Gastrocnemius medialis (tissue), 4 donors: ENCODE results near the gene CNGB1. TPM values are rescaled to one million over a fixed set of nuclear protein-coding genes. Genes with fewer than 3 reads are reported as not detected.

Source experiments
- ATAC-seq, 2 donors: fragments of 150-250 bp; one replicate each; pipeline ENCODE4 v1.9.1; 2016
- DNase-seq, 2 donors: peaks; one replicate each; pipeline ENCODE4 v3.0.0-alpha.2; 2019
- H3K27ac ChIP-seq, 4 donors: fragments of 200-600 bp; sonication (generic); 1 replicate in 1 of 4; 2 replicates in 3 of 4; pipeline ENCODE4 v1.5.1; 2016 to 2018; ENCODE audit warnings: mild to moderate bottlenecking in 2 of 4, moderate library complexity in 1 of 4
- H3K27me3 ChIP-seq, 3 donors: fragments of 200-600 bp; sonication (generic) in 2 of 3; 1 replicate in 1 of 3; 2 replicates in 2 of 3; pipeline versions ENCODE4 v1.5.1 to v1.6.0; 2016 to 2019; ENCODE audit warnings: mild to moderate bottlenecking in 1 of 3, moderate library complexity in 1 of 3
- H3K36me3 ChIP-seq, 2 donors: fragments of 200-600 bp; sonication (generic) in 1 of 2; one replicate each; pipeline ENCODE4 v1.5.1; 2017 to 2018
- H3K4me1 ChIP-seq, 2 donors: fragments of 200-600 bp; sonication (generic) in 1 of 2; one replicate each; pipeline ENCODE4 v1.5.1; 2016 to 2017; ENCODE audit warnings: mild to moderate bottlenecking in 2 of 2
- H3K4me3 ChIP-seq, 4 donors: fragments of 200-600 bp; sonication (generic) in 3 of 4; 1 replicate in 1 of 4; 2 replicates in 3 of 4; pipeline ENCODE4 v1.5.1; 2016 to 2019; ENCODE audit warnings: mild to moderate bottlenecking in 2 of 4
- H3K9me3 ChIP-seq, 3 donors: fragments of 200-600 bp; sonication (generic) in 2 of 3; 1 replicate in 1 of 3; 2 replicates in 2 of 3; pipeline ENCODE4 v1.5.1; 2016 to 2019
- POLR2A ChIP-seq, 2 donors: fragments of 450-650 bp; IDR thresholded peaks; one replicate each; pipeline ENCODE4 v1.6.1; 2017; ENCODE audit warnings: antibody characterized with exemption in 2 of 2, mild to moderate bottlenecking in 2 of 2, moderate library complexity in 2 of 2
- in situ Hi-C, 4 donors: fragments of 200-750 bp; cut with MboI; loops; one replicate each; pipeline versions ENCODE4 v1.15.0 to v1.8.0; 2017; ENCODE audit warnings: low sequenced_read_pairs in 4 of 4
- intact Hi-C: fragments of 100-400 bp; cut with DNase I; formaldehyde crosslinking; loops from one replicate; pipeline ENCODE4 v1.15.1; 2023; ENCODE audit warnings: low total_unique reads
- total RNA-seq, 4 donors: library from RNA; depleted of rRNA; stranded (reverse); fragments of >200 nt; gene quantifications; one replicate each; pipeline versions ENCODE4 v1.1.0 to v1.2.3, GENCODE V29; 2016
- TF ChIP-seq, protein P1 (sequence below), 5 experiments: fragments of 450-650 bp in 3 of 5; fragments of 200-600 bp in 2 of 5; sonication (generic) in 2 of 5; IDR thresholded peaks in 4 of 5; conservative IDR thresholded peaks in 1 of 5; 1 replicate in 4 of 5; 2 replicates in 1 of 5; pipeline ENCODE4 v1.5.1; 2016 to 2019; ENCODE audit warnings: antibody characterized with exemption in 5 of 5, mild to moderate bottlenecking in 3 of 5, moderate library complexity in 3 of 5

Gene CNGB1
- total RNA-seq, 4 donors from 2014 or later: not detected

DNA sequence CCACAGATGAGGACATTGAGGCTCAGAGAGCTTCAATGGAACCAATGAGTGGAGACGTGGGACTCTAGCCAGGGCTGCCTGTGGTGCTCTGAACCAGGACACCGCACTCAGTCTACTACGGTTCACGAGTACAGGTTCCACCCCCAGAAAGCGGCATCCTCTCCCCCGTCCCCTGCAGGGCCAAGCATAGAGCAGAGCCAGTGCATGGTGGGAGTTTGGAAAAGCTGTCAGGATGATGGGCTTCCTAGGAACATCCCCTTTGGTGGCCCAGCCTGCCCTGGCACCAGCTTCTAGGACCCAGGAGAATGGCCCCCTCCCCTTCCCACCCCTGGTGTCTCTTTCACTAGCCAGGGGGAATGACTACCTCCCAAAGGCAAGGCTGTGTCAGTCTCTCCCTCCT, 21.2 kb upstream of the CNGB1 start:
- no peak for TF ChIP-seq POLR2A (IDR thresholded peaks at IDR 0.05)
- TF ChIP-seq, protein P1, sequence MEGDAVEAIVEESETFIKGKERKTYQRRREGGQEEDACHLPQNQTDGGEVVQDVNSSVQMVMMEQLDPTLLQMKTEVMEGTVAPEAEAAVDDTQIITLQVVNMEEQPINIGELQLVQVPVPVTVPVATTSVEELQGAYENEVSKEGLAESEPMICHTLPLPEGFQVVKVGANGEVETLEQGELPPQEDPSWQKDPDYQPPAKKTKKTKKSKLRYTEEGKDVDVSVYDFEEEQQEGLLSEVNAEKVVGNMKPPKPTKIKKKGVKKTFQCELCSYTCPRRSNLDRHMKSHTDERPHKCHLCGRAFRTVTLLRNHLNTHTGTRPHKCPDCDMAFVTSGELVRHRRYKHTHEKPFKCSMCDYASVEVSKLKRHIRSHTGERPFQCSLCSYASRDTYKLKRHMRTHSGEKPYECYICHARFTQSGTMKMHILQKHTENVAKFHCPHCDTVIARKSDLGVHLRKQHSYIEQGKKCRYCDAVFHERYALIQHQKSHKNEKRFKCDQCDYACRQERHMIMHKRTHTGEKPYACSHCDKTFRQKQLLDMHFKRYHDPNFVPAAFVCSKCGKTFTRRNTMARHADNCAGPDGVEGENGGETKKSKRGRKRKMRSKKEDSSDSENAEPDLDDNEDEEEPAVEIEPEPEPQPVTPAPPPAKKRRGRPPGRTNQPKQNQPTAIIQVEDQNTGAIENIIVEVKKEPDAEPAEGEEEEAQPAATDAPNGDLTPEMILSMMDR (IDR thresholded peaks at IDR 0.05 in 4 of 5, conservative IDR thresholded peaks at IDR 0.05 in 1 of 5): no peak
- intact Hi-C loops (no loop called here), in situ Hi-C loops (no loop called here)
- ATAC-seq: no peak
- peaks cover 0 to 33% of the 10 kb centered on the region in 2 donors for H3K36me3 ChIP-seq
- H3K27ac ChIP-seq: no peak overlapping the region
- no peaks in the 10 kb centered on the region for H3K9me3 ChIP-seq
- no peak overlapping the region for H3K4me3 ChIP-seq
- H3K27me3 ChIP-seq: no peaks in the 10 kb centered on the region
- peak in 1 of 2 donors; percentile 3 for DNase-seq
- H3K4me1 ChIP-seq: no peaks in the 10 kb centered on the region

DNA sequence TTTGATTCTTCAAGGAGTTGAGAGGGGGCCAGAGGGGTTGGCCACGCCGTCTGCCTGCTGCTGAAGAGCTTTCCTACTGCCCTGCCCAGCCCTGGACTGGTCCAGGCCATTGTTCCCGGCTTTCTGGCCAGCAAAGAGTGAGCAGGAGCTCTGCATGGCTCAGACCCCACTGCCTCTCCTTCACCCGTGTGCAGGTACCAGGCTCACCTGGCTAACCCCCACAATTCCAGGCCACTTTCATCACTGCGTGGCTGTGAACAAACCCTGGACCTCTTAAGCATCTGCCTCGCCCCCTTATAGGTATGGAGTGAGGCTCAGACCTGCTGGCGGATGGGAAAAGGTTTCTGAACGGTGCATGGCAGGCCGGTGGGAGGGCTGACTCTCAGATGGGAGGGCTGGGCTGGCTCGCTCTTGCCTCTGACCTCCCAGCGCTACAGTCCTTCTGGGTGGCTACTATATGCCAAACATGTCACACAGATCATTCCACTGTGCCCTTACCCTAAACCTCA, 20.7 kb upstream of the CNGB1 start:
- DNase-seq: peak in 1 of 2 donors; percentile 0
- Histone ChIP-seq H3K27ac (no peak overlapping the region), H3K36me3 (peaks cover 0 to 28% of the 10 kb centered on the region in 2 donors), H3K27me3 (no peaks in the 10 kb centered on the region), H3K4me1 (no peaks in the 10 kb centered on the region), H3K9me3 (no peaks in the 10 kb centered on the region), H3K4me3 (no peak overlapping the region)
- no peak for TF ChIP-seq POLR2A (IDR thresholded peaks at IDR 0.05)
- TF ChIP-seq, protein P1 (IDR thresholded peaks at IDR 0.05 in 4 of 5, conservative IDR thresholded peaks at IDR 0.05 in 1 of 5): no peak
- intact Hi-C loops (no loop called here), in situ Hi-C loops (no loop called here)
- ATAC-seq: no peak

DNA sequence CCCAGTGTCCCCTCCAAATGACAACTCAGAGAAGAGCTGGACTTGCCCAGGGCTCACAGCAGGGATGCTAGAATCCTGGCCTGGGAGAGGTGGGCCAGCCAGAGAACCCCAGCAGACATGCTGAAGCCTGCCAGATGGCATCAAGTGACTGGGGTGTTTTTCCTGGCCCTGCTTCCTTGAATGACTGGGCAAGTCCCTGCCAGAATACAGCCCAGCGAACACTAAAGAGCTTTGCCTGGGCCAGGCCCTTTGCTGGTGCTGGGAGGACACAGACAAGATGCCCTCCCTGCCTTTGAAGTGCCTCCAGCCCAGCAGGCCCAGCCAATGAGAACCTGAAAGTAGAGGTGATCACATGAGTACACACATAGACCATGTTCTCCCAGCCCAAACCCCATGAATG, 18.0 kb upstream of the CNGB1 start:
- DNase-seq (no peak), ATAC-seq (no peak)
- intact Hi-C loops (no loop called here), in situ Hi-C loops (no loop called here)
- H3K4me3 ChIP-seq: no peak overlapping the region
- no peak overlapping the region for H3K27ac ChIP-seq
- peaks cover 11 to 13% (median 13%) of the 10 kb centered on the region in 3 donors for H3K27me3 ChIP-seq
- H3K36me3 ChIP-seq: peaks cover 0 to 2% of the 10 kb centered on the region in 2 donors
- peaks cover 5 to 15% of the 10 kb centered on the region in 2 donors for H3K4me1 ChIP-seq
- TF ChIP-seq POLR2A (IDR thresholded peaks at IDR 0.05): no peak
- TF ChIP-seq, protein P1 (IDR thresholded peaks at IDR 0.05 in 4 of 5, conservative IDR thresholded peaks at IDR 0.05 in 1 of 5): no peak
- no peaks in the 10 kb centered on the region for H3K9me3 ChIP-seq

DNA sequence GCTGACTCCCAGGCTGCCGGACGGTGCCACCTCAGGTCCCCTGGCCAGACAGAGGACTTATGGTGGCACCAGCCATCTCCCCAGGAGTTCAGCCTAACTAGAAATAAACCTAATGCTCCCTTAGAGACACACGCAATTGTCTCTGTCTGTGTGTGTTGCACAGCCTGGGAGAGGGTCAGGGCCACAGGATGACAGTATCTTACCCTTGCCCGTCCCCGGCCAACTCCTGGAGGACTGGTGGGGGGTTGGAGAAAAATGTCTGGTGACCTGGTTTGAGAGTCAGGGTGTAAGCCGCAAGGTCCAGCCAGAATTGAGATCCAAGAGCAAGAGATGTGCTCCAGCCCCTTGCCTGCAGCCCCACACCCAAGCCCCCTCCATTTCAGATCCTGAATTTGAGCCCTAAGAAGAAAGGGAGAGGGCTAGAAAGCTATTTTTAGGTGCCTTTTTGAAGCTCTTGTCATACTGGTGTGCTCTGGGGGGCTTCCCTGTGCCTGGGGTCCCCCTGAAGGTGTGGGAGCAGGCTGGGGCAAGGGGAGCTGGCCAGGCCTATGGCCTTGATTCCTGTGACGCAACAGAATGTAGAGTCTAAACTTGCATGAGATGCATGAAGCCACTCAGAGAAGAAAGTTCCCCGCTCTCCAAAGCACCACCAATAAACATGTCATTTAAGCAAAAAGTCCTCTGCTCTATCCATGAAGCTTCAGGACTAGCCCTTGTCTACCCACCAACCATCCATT, 16.7 kb upstream of the CNGB1 start:
- peaks cover 11 to 23% (median 23%) of the 10 kb centered on the region in 3 donors for H3K27me3 ChIP-seq
- ATAC-seq: no peak
- intact Hi-C loops (no loop called here), in situ Hi-C loops (no loop called here)
- H3K4me3 ChIP-seq: no peak overlapping the region
- no peaks in the 10 kb centered on the region for H3K9me3 ChIP-seq
- H3K36me3 ChIP-seq: no peaks in the 10 kb centered on the region
- TF ChIP-seq, protein P1 (IDR thresholded peaks at IDR 0.05 in 4 of 5, conservative IDR thresholded peaks at IDR 0.05 in 1 of 5): no peak
- DNase-seq: no peak
- H3K4me1 ChIP-seq: peaks cover 5 to 15% of the 10 kb centered on the region in 2 donors
- no peak overlapping the region for H3K27ac ChIP-seq
